CD4-positive, alpha-beta T cell treated with Interferon alpha-2 for 1 hour (primary cell): ENCODE measurements around the gene GRID2.

Experiments used
- DNase-seq, 2 donors: peaks; one replicate each; pipeline ENCODE4 v3.0.0-alpha.2; 2020 to 2022

The GRID2 gene

DNA sequence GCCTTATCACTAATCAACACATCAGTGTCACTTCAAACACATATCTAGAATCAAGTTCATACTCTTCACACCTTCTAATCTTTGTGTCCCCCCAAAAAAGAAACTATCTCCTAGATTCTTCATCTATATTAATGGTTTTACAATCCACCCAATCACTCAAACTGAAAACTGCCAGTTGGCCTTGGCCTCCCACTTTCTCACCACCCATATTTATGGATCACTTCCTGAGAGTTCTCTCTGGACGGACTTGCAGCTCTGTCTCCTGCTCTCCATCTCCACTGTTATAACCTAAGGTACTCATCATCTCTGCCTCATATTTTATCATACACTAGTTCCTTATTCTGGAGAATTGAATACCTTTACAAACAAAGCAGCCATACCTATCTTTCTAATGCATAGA lies 1418.7 kb downstream of the GRID2 start:
- DNase-seq, result no peak

DNA sequence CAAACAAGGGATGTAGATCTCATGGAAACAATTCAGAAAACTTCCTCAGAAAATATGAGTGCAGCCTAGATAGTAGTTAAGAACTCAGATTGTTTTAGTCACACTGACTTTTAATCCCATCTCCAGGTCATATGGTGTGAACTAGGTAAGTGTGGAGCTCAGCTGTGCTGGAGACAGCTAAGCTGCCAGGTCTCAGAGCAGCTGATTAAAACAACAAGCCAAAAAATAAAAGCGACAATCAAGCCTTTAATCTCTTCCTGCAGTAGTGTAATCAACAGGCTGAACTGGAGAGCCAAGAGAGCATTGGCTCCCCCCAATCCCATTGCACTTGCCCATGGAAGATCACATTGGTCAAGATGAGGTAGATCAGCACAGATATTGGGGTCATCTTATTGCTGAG lies 1426.5 kb downstream of the GRID2 start:
- DNase-seq, result no peak

DNA sequence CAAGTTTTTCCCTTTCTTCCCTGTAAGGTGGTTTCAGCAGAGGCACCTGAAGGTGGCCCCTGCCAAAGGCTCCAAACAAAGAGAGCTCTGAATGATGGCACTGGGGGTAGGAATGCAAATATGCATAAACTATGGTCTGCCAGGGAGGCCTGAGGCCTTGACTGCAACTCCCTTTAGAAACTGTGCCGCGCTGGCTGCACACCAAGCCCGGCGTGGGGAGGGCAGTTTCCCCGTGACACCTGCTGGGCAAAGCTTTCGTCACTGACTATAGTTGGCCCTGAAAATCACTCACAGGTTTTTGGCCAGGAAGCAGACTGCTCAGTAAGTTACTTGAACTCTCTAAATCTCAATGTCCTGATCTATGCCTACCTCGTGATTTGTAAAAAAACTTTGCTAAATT lies 1427.0 kb downstream of the GRID2 start:
- DNase-seq, result no peak

DNA sequence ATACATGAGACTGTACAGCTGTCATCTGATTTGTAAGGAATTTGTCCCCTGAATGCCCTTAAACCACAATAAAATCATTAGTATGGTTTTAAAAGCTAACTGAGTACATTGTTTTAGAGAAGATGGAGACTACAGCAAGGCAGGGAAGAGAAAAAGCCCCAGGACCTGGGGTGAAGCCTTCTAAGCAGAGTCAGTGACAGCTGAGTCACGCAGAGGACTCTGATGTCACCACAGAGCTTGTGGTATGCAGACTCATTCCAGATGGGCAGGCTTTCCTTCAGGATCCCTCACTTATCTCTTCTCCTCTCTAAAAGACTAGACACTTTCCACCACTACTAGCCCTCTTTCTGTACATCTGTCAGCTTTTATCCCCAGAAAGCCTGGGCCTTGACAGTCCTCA lies 1427.7 kb downstream of the GRID2 start:
- no peak for DNase-seq

DNA sequence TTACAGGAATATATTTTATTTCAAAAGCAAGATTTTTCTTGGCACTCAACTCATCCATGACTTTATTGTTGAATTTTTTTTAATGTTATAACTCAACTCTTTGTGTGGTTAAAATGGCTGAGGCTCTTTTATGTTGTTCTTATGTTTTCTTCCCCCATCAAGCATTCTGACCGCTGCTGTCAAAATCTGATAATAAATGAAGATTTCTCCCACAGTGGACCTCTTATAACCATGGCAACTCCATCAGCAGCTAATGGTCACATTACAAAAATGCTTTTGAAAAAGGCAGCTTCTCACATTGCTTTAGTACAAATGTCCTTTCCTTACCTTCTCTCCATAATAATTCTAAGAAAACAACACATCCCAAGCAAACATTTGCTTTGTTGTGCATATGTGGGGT lies 1428.7 kb downstream of the GRID2 start:
- DNase-seq, result no peak

DNA sequence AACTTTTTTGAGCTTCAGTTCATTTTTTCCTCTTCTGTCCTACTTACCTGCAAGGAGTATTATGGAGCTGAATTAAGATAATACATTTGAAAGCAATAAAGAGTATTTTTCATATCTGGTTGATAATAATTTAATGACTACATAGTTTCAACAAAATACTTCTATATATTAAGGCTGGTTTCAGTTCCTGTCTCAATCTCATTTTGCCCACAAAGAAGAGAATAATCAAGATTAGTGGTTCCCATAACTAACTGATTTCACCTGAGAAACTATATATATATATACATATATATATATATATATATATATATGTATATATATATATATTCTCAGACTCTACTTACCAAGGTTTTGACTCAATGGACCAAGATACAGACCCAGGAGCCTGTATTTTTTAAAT lies 1437.1 kb downstream of the GRID2 start:
- DNase-seq, result no peak

DNA sequence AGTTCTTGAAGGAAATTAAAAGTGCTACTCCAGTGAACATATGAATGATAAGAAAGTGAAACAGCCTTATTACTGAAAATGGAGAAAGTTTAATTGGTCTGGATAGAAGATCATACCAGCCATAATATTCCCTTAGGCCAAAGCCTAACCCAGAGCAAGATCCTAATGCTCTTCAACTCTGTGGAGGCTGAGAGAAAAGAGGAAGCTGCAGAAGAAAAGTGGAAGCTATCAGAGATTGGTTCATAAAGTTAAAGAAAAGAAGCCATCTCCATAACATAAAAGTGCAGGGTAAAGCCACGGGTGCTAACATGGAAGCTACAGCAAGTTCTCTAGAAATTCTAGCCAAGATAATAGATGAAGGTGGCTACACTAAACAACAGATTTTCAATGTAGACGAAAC lies 1439.3 kb downstream of the GRID2 start:
- no peak for DNase-seq

DNA sequence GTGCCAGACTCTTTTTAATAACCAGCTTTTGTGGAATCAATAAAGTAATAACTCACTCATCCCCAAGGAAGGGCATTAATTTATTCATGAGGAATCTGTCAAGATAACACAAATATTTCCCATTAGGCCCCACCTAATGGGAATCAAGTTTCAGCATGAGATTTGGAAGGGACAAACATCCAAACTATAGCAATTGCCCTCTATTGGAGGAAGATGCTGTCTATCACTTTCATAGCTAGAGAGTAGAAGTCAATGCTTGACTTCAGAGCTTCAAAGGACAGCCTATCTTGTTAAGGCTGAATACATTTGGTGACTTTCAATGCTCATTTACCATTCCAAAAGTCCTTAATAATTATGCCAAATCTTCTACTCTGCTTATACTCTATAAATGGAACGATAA lies 1439.9 kb downstream of the GRID2 start:
- DNase-seq, result no peak

DNA sequence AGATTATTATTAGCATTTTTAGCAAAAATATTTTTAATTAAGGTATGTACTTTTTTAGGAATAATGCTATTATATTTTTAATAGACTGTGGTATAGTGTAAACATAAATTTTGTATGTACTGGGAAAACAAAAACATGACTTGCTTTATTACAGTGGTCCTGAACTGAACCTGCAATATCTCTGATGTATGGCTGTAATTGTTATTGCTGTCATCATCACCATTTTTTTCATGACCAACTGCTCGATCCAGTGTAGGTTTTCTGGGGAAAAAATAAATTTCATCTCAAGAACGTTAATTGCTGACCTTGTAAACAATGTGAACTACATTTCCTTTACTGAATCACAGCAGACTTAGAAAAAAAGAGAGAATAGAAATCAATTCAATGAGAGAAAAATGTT lies 1441.2 kb downstream of the GRID2 start:
- DNase-seq, result no peak

DNA sequence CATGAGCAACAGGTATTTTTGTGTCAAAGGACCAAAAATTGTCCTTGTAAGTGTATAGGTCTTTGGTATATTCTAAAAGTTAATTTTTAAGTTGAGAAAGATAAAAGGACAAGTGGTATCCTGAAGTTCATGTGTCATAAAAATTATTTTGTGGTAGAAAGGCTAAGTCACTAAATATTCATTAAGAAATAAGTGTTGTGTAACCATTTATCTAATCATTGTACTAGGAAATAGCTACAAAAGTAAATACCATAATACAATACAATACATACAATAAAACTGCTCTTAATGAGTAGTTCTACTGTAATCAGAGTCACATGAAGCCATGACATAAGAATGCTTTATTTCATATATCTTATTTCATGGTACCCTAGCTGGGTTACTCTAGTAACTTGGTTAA lies 1442.3 kb downstream of the GRID2 start:
- no peak for DNase-seq

DNA sequence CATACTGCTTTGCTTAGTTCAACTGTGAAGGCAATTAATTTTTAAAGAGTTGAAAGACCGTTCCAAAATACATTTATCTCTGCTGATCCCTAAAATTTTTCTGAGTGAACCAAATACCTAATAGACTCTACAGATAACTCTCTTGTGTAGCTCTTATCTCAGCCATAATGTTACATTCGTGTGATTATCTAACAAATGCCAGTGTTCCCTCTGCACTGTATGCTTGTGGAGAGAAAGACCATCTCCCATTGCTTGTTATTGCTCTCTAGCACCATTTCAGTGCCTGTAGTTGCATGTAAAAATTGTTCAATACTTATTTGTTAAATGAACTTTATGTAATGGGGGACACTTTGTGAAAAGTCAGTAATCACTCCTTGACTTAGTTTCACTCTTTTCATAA lies 1443.5 kb downstream of the GRID2 start:
- no peak for DNase-seq

DNA sequence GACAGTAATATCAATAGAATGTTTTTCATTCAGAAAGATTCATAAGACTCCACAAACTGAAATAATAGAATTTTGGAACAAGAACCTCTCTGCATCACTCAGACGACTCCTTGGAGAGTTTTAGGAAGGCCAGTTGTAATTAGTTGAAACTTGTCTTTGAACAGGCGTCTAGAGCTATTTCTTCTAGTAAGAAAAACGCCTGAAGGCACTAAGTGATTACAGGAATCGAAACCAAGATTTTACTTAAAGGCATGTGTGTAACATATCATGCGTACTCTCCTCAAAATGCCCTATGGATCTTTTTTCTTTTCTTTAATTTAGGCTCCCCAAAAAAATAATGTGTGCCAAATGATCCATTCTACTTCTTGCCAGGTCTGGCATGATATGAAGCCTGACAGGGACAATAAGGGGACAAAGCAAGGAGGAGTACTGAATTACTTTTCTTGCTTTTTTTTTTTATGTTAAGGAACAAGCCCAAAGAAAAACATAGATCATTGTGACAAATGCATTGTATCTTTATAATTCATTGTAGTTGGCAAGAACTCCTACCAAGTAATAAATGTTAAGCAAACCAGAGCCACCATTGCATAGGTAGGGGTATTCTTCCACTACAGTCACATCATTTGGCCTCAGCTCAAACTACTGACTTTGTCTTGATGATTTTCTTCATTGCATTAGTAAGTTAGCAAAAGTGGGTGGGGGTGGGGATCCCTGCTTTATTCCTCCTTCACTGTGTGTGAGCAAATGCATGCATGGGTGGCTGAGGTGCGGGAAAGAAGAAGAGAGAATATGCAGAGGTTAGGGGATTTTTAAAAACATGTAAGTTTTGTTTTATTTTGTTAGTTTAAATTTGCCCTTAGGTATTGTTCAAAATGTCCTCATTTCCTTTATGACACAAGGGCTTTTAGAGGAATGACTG lies 1444.9 kb downstream of the GRID2 start:
- no peak for DNase-seq

DNA sequence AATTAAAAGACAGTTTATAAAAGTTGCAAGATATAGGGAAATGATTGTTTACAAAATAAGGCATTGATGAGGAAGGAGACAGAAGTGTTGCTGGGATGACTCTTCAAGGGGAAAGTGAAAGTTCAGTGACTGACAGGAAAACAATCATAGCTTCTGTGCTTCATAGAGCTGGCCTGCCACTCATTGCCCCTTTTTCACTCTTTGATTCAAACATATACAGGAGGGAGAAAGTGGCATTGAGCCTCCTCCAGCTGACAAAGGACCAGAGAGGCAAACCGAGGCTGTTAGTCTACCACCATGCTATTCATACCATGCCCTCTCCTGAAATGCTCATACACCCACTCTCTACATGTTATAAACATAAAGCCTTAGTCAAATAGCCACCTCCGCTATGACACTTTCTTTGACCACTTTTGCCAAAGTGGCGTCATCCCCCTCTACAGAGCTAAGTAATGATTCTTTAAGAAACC lies 1445.6 kb downstream of the GRID2 start:
- DNase-seq, result no peak

DNA sequence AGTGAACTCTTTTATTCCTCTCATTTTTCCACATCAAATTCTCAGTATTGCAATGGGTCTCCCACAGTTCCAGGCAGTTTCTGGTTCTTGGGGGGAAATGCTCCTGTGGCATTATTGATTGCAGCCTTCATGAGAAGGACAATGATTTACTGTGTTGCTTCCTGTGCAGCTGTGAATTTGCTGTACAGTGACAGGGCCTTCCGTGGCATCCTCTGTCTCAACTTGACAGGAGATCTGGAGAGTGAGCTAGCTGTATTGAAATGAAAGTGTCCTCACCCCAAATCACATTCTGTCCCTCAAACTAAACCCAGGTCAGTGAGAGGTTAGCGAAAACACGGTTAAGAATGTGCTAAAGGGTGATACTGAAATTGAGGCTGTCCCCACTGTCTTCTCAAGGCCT lies 1447.6 kb downstream of the GRID2 start:
- no peak for DNase-seq

DNA sequence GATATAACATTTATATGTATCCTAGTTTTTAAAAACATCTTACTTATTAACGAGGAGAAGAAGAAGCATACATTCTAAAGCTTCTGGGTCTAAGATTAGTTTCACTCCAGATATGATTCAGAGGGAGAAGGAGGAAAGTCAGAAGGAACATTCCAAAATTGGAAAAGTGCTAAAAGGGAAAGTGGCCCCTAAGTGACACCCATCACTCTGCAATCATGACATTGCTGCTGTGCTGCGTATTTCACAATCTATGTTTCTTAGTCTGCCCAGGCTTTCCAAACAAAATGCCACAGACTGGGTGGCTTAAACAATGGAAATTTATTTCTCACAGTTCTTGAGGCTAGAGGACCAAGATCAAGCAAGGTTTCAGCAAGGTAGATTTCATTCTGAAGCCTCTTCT lies 1452.3 kb downstream of the GRID2 start:
- DNase-seq, result no peak

DNA sequence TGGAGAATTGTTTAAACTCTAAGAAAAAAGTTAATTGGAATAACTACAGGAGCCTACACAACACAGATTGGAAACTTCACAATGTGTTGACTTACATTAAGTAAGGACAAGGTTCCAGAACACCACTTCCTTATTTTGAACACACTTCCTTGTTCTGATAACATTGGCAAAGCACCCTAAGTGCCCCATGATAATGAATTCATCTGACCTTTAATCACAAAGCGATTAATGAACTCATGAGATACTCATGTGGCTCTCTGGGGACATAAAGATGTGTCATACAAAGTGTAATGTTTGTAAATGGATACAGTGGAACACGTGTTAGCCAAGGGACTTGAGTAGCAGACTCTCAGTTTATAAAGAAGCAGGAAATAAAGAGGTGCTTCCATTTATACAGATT lies 1455.7 kb downstream of the GRID2 start:
- DNase-seq, result no peak

DNA sequence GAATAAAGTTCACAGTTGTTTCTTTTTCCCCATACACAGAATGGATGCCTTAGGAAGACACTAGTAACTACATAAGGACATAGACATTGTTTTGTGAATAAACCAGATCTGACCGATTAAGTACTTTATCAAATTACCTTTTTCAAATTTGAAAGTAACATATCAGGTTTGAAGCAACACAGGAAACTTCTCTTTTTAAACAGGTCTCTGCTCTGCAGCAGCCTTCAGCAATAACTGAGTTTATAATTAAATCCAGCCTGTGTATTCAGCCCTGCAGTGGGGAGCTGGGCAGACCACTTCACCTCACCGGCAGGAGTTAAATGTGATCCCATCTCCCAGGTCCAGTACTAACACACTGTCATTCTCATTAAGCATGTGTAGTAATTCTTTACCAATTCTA lies 1456.5 kb downstream of the GRID2 start:
- no peak for DNase-seq

DNA sequence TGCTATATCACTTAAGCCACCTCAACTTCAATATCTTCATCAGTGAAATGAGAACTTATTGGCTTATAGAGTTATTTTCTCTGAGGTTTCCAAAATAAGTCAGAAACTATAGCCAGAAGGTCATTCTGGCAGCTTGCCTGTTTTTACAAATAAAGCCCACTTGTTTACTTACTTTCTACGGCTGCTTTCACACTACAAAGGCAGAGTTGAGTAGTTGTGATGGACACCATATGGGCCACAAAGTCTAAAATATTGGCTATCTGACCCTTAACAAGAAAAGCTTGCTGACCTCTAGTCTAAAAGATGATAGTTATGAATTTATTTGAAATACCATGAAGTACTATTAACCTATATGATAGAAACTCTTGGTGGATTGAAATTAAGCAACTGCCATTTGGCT lies 1457.5 kb downstream of the GRID2 start:
- DNase-seq, result no peak

DNA sequence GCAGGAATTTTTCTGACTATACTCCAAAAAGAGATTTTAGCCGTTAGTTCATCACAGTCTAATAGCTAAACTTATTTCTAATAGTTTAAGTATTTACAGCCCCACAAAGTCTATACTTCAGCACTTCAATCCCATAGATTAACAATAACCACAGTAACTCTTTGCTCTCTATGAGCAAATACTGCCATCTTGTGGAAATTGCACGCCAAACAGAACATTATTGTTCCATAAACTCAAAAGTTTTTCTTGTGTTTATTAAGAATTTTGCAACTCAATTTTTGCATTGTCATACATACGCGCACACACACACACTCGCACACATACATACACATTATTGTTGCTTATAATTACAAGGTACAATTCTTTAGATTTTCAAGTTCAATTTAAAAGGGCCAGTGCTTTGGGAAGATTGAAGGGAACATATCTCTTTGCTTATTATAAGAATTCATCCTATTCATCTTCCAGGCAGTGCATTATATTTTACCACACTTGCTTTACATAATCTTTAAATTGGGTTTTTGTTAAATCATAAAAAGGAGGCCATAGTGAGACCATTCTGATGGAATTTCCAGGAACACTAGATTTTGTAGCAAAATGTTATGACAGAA lies 1461.0 kb downstream of the GRID2 start:
- DNase-seq, result peak in 1 of 2 donors; percentile 18

DNA sequence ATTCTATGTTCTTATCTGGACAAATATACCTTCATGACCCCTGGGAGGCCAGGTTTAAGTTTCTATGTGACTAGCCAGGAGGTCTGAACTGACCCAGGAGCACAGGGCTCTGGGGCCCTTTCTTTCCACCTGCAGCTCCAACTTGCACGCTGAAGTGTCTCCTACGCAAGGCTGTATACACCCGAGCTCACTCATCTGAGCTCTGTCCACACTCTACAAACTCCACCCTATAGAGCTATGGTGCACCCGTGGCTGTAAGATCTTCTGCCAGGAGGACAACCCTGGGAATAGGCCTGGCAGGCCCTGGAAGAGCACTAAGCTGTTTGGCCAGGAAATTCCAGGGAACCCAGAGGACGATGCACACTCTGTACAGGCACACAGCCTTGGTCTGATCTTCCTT lies 1464.2 kb downstream of the GRID2 start:
- no peak for DNase-seq

DNA sequence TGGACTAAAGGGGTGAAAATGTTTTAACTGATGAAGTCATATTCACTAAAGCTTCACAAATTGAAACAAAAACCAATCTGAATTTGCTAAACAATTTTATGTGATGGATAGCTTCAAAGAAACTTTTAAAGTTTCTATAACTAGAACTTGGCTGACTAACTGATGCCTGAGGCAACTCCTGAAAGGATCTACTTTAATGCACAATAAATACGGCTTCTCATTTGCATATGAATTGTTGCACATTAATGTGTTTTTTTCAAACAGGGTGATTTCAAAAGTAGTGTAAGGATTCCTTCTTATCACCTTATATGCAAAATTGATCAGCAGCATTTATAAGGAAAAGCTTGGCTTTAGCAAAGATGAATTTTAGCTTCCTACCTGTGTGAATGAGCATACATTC lies 1466.4 kb downstream of the GRID2 start:
- DNase-seq, result no peak

DNA sequence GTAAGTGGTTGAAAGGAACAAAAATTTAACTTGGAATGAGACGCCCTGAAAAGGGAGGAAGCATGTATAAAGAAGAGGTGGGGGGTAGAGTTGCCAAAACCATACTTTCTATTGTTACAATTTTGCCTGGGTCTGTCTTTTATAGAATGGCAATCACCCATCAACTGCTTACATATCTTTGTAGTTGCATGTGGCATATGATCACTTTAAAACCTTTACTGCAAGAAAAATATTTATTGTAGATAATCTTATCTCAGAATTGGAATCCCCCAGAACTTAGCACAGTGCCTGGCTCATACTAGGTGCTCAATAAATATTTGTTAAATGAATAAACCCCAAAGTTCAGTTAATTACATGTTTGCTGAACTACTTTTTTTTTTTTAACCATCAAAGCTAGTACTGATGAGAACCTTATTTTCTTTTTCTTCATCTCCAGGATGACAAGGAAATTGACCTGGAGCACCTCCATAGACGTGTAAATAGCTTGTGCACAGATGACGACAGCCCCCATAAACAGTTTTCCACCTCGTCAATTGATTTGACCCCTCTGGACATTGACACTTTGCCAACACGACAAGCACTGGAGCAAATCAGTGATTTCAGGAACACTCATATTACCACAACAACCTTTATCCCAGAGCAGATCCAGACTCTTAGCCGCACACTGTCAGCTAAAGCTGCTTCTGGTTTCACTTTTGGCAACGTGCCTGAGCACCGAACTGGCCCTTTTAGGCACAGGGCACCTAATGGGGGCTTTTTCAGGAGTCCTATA lies 1468.1 kb downstream of the GRID2 start:
- DNase-seq, result no peak

DNA sequence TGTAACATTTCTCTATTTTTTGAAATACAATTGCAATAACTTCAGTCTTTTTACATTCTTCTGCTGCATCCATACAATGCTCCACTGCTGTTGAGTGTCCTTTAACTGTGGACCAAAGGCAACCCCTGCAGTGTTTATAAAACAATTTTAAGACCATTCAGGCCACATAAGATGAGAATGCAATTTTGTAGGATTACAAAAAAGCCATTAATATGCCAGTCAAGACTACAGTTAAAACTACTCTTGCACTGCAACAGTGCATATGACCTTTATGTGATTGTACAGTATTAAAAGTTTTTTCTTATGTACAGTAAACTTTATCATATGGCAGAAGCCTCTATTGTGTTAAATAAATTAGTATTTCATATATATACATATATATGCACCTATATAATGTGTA lies 1469.1 kb downstream of the GRID2 start:
- no peak for DNase-seq

DNA sequence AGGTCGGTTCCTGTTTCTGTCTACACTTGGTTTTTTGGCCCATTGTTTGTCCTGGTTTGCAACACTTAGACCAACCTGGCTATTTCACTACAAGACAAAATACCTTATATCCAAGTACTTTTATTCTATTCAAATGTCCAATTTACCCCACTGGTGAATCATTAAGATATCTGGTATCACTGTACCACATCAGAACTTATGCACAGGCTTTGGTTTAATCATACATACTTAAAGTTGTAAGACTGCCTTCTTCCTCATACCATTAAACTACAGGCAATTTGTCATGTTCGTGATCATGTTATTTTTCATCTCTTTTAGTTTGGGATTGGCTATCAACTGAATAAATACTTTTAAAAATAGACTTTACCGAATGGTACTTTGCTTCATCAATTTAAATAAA lies 1471.8 kb downstream of the GRID2 start:
- no peak for DNase-seq
